ENCODE results near the gene ADAM22.

- TF ChIP-seq EZH2phosphoT487 (IDR thresholded peaks at IDR 0.05; ENCODE audit: borderline replicate concordance) (no peak), CTCF (IDR thresholded peaks at IDR 0.05 in 2 of 3, conservative IDR thresholded peaks at IDR 0.05 in 1 of 3; ENCODE audit: borderline replicate concordance in 1 of 3, insufficient read depth in 1 of 3, low read depth in 2 of 3, low read length in 2 of 3) (no peak)
These were observed 155.5 kb downstream of the ADAM22 start for GRCh38 chr7:88089561-88089960.
